OCI-LY3 (cell line): ENCODE results near the gene DAZAP1.

Experiments
- CTCF ChIP-seq: fragments of 200-600, 300-600 bp; sonication (generic); IDR thresholded peaks from 2 replicates; pipeline ENCODE4 v1.5.1; 2014; ENCODE audit warnings: antibody characterized with exemption, low read length, low read depth
- EZH2phosphoT487 ChIP-seq: fragments of 200-600 bp; shearing (Covaris generic); IDR thresholded peaks from 2 replicates; pipeline ENCODE4 v1.6.1; 2018; ENCODE audit warnings: antibody characterized with exemption, mixed run types, low read depth

GRCh38 chr19:1468274-1468820, 61.0 kb downstream of the DAZAP1 start:
- TF ChIP-seq CTCF (no peak), EZH2phosphoT487 (no peak)
